ENCODE results near the gene OTUD1.

The OTUD1 gene

DNA sequence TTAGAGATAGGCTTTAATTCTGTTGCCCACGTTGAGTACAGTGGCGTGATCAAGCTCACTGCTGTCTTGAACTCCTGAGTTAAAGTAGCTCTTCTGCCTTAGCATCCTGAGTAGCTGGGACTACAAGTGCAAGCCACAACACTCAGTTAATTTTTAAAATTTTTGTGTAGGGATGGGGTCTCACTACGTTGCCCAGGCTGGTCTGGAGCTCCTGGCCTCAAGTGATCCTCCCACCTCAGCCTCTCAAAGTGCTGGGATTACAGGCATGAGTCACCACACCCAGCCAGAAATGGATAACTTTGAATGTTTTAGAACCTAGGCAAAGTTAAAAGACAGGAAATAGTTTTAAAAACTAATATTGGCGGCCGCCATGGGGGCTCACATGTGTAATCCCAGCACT is 43.9 kb upstream of the OTUD1 start:
- H3K27me3 ChIP-seq (ENCODE audit: insufficient read depth, poor library complexity, severe bottlenecking) = no peaks in the 10 kb centered on the region
- no peak overlapping the region for H3K4me3 ChIP-seq (replicated peaks; ENCODE audit: insufficient read depth, low read length)
- TF ChIP-seq, protein P1, sequence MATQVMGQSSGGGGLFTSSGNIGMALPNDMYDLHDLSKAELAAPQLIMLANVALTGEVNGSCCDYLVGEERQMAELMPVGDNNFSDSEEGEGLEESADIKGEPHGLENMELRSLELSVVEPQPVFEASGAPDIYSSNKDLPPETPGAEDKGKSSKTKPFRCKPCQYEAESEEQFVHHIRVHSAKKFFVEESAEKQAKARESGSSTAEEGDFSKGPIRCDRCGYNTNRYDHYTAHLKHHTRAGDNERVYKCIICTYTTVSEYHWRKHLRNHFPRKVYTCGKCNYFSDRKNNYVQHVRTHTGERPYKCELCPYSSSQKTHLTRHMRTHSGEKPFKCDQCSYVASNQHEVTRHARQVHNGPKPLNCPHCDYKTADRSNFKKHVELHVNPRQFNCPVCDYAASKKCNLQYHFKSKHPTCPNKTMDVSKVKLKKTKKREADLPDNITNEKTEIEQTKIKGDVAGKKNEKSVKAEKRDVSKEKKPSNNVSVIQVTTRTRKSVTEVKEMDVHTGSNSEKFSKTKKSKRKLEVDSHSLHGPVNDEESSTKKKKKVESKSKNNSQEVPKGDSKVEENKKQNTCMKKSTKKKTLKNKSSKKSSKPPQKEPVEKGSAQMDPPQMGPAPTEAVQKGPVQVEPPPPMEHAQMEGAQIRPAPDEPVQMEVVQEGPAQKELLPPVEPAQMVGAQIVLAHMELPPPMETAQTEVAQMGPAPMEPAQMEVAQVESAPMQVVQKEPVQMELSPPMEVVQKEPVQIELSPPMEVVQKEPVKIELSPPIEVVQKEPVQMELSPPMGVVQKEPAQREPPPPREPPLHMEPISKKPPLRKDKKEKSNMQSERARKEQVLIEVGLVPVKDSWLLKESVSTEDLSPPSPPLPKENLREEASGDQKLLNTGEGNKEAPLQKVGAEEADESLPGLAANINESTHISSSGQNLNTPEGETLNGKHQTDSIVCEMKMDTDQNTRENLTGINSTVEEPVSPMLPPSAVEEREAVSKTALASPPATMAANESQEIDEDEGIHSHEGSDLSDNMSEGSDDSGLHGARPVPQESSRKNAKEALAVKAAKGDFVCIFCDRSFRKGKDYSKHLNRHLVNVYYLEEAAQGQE (IDR thresholded peaks at IDR 0.05; ENCODE audit: insufficient replicate concordance, low read depth) = no peak
- TF ChIP-seq GABPA (IDR thresholded peaks at IDR 0.05; ENCODE audit: low read depth) = no peak
- no peak for TF ChIP-seq POLR2AphosphoS5 (IDR thresholded peaks at IDR 0.05; ENCODE audit: low read depth)
- TF ChIP-seq SPI1 (IDR thresholded peaks at IDR 0.05; ENCODE audit: borderline replicate concordance, low read depth) = no peak
- TF ChIP-seq, protein P2, sequence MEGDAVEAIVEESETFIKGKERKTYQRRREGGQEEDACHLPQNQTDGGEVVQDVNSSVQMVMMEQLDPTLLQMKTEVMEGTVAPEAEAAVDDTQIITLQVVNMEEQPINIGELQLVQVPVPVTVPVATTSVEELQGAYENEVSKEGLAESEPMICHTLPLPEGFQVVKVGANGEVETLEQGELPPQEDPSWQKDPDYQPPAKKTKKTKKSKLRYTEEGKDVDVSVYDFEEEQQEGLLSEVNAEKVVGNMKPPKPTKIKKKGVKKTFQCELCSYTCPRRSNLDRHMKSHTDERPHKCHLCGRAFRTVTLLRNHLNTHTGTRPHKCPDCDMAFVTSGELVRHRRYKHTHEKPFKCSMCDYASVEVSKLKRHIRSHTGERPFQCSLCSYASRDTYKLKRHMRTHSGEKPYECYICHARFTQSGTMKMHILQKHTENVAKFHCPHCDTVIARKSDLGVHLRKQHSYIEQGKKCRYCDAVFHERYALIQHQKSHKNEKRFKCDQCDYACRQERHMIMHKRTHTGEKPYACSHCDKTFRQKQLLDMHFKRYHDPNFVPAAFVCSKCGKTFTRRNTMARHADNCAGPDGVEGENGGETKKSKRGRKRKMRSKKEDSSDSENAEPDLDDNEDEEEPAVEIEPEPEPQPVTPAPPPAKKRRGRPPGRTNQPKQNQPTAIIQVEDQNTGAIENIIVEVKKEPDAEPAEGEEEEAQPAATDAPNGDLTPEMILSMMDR (IDR thresholded peaks at IDR 0.05; ENCODE audit: insufficient read depth, low read length) = no peak
- no peak for DNase-seq (ENCODE audit: low read depth in 1 of 2, low spot score in 1 of 2)
- no peak overlapping the region for H3K27ac ChIP-seq (replicated peaks)

GRCh38 chr10:23396695-23397094 is 42.2 kb upstream of the OTUD1 start:
- DNase-seq (ENCODE audit: low read depth in 1 of 2, low spot score in 1 of 2) = no peak
- Histone ChIP-seq H3K4me3 (replicated peaks; ENCODE audit: insufficient read depth, low read length) (no peak overlapping the region), H3K27me3 (ENCODE audit: insufficient read depth, poor library complexity, severe bottlenecking) (no peaks in the 10 kb centered on the region), H3K27ac (replicated peaks) (no peak overlapping the region)
- TF ChIP-seq GABPA (IDR thresholded peaks at IDR 0.05; ENCODE audit: low read depth) = no peak
- TF ChIP-seq, protein P1 (IDR thresholded peaks at IDR 0.05; ENCODE audit: insufficient replicate concordance, low read depth) = no peak
- TF ChIP-seq POLR2AphosphoS5 (IDR thresholded peaks at IDR 0.05; ENCODE audit: low read depth) = no peak
- TF ChIP-seq, protein P2 (IDR thresholded peaks at IDR 0.05; ENCODE audit: insufficient read depth, low read length) = no peak
- TF ChIP-seq SPI1 (IDR thresholded peaks at IDR 0.05; ENCODE audit: borderline replicate concordance, low read depth) = no peak

DNA sequence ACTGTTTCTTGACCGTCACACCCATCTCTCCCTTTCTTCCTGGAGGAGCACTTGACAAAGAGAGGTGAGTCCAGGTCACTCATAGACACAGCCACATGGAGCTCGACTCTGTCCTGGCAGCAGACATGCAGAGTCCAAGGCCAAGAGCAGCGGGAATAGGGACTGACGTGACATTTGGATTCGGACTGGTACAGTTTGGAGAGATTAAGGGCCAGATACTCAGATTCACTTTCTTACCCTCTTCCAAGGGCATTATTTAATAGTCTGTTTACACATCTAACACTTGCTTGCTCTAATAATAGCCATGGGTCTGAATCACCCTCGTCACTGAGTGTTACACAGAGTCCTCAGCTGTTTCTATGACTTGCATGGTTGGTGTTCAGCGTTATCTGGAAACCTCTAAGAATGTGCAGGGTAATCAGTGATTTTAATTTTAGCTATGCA is 39.2 kb upstream of the OTUD1 start:
- no peak for TF ChIP-seq SPI1 (IDR thresholded peaks at IDR 0.05; ENCODE audit: borderline replicate concordance, low read depth)
- TF ChIP-seq, protein P2 (IDR thresholded peaks at IDR 0.05; ENCODE audit: insufficient read depth, low read length) = no peak
- TF ChIP-seq GABPA (IDR thresholded peaks at IDR 0.05; ENCODE audit: low read depth) = no peak
- TF ChIP-seq, protein P1 (IDR thresholded peaks at IDR 0.05; ENCODE audit: insufficient replicate concordance, low read depth) = no peak
- TF ChIP-seq POLR2AphosphoS5 (IDR thresholded peaks at IDR 0.05; ENCODE audit: low read depth) = no peak
- DNase-seq (ENCODE audit: low read depth in 1 of 2, low spot score in 1 of 2) = no peak

More for the DNA sequence above, 39.2 kb upstream of the OTUD1 start:
- Histone ChIP-seq H3K27me3 (ENCODE audit: insufficient read depth, poor library complexity, severe bottlenecking) (no peaks in the 10 kb centered on the region), H3K4me3 (replicated peaks; ENCODE audit: insufficient read depth, low read length) (no peak overlapping the region), H3K27ac (replicated peaks) (no peak overlapping the region)

All from HL-60 (cell line).